ENCODE measurements around the gene EQTN.

Gene EQTN

DNA sequence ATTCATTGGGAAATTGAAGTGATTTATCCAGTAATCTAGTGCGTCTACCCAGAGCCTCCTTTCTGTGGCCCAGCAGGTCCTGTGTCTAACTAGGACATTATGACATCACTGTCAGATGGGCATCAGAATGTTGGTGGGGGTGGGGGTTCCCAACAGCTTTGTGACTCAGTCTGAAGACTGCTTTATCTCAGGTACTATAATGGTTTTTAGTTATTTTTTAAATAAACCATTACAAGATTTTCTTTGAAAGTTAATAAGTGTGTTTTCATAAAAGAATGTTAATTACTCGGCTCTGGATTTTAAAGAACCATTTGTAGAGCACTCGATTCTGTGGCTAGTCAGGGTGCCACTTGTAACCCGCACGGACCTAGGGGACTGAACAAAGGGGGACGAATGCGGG is at the start of gene EQTN:
Gene EQTN, minus strand, starts transcription at position 101 of the 400 bp plus-strand sequence. Its CDS starts 95 bp downstream, at position 6.
- DNase-seq, result no peak

DNA sequence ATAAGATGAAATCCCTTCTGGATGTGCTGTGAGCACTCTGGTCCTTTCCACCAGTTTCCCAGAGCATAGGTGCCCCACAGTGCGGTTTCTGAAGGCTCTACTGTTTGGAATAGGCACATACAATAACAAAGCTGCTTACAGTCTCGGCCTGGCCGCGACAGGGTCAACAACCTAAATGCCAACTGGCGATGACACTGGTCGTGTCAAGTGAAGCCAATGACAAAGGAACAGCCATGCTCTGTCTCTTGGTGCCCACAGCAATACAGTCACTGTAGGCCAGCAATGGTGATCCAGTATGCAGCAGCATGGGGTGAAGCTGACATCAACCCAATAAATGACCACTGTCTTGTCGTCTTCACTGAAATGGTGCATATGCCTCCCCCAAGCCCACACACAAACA is 47.8 kb upstream of the EQTN start:
- DNase-seq, result peak in 40 of 56 donors; percentile 17 to 88 (median 60)

DNA sequence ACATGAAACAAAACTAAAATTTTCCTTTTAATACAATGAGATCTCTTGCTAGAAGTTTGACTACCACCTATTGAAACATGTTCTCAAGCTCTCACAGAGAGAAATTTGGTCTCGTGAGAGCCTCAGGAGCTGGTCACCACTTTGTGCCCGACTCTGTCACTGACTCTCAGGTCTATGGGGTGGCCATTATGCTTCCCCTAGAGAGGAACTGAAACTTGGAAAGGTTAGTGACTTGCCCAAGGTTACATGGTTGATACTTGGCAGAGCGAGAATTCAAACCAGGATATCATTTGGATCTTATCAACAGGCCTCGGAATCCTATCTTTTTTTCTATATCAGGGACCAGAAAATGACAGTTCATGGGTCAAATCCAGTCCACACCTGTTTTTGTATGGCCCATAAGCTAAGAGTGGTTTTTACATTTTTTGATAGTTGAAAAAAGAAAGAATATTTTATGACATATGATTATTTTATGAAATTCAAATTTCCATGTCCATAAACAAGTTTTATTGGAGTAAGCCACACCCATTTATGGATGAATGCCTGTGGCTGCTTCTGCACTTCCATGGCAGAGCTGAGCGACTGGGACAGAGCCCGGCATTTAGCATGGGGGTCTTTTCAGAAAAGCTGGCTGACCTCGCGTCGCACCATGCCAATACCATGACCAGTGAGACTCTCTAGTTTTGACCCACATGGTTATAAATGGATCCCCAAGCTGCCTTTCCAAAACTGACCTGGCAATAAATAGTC is 44.8 kb upstream of the EQTN start:
- no peak for DNase-seq

DNA sequence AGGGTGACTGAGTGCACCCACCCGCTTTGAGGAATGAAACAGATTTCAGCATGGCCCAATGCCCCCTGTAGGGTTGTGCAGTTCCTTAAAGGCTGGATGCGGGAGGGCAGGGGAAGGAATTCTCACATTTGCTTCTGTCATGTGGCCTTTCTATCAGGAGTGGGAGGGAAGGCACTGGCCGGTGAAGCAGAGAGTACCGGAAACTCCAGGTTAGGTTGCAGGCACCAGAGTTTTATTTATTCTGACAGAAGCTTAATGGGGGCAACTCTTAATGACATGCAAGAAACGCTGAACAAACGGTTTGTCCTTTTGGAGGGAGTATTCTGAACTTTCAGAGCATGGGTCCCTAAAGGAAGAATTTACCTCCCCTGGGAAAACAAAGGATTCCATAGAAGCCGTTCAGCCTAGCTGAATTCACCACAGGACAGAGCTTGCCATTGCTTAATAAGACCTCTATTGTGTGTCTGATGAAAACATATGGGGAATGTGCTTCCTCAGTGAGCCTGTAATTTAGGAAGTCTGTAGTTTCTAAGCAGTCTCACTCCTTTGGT is 44.1 kb upstream of the EQTN start:
- peak in 1 of 56 donors; percentile 24 for DNase-seq

DNA sequence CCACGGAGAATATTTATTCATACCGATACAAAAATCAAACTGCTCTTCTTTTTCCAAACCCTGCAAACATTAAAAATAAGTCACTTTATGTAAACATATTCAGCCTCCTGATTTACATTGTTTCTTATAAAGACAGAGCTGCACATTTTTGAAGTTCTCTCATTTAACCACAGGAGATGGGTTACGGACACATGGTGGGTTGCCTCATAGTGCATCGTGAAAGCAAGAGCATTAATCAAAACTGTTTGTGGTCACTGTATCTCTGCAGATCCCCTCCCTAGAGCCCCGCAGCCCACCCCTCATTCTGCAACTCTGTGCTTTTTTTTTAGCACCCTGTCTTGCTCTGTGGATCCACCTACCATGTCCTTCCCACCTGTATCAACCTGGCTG is 43.3 kb upstream of the EQTN start:
- no peak for DNase-seq

DNA sequence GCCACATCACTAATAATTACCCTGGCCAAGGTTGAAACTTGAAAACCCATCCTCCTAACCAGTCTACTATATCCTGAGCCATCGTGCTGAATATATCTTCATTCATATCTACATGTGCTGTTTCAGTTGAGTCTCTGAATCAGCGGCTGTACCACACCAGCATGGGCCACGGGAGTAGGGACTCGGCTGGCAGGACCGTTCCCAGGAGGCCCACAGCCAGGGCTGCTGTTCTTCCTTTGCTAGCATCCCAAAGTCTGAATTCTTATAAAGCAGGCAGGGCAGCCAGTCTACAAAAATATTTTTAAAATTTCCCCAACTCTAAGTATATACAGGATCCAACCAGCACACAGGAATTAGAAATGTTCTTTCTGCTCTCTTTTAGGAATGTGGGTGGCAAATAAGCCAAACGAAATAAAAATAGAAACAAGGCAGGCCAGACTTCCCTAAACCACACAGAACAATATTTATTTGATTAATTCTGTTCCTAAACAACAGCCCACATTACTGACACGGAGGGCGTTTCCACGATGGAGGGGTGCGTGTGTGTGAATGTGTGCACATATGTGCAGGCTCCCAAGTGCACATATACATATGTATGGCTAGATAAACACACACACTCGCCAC is 42.8 kb upstream of the EQTN start:
- DNase-seq, result peak in 6 of 56 donors; percentile 9 to 39 (median 22)

DNA sequence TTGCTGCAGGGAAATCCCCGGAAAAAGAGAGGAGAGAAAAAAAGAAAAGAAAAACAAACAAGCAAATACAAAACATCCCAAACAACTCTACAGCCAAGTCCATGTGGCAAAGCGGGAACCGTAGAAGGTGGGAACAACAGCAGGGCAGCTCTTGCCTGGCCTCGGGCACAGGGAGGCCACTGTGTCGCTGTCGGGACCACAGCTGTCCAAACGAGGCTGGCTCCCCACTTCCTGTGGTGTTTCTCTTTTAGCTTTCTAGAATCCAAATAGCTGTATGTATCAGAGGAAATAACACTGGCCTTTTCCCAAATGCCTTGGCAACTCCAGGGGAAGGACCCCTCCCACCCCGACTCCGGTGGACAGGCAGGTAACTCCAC is 41.6 kb upstream of the EQTN start:
- peak in 11 of 56 donors; percentile 27 to 69 (median 41) for DNase-seq

DNA sequence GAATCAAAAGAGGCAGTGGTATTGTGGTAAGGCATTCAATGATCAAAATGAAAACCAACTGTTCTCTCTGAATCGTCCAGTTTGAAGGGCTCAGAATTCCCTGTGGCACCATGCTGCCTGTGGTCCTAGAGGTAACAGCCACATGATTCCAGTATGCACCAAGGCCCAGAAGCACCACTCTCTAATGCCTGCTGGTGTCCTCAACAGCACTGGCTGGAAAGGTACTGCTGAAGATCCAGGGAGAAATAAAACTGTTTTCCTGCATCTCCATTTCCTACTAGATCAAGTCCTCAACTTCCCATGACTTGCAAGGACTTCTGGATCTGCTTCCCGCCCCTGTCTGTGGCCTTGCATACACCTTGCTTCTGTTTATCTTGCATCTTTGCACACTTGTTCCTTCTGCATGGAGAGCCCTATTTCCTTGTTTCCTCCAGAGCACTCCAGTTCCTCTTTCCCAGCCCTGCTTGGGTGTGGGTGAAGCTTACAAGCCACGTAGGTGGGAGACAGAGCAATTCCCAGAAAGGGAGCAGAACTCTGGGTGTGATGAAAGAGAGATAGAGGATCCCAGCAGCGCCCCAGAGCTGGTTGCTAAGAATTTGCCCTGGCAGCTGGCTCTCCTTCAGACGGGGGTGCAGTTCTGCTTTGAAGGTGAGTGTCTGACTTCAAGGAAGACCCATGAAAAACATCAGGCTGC is 41.0 kb upstream of the EQTN start:
- DNase-seq, result peak in 16 of 56 donors; percentile 20 to 71 (median 52)

DNA sequence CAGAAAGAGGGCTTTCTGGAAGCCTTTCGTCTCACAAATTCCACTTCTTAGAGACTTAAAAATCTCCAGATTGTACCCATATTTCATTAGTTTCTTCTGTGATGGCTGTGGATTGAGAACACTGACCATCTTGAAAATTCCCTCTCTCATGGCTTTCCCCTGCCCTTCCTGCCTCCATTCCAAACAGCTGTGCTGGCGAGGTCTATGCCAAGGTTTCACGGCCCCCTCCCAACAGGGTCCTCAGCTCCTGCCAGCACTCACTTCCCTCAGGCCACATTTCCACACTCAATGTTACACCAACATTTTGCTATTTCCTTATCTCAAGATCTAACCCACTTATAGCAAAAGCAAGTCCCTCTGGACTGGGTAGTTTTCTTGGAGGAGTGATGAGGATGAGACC is 40.3 kb upstream of the EQTN start:
- no peak for DNase-seq

DNA sequence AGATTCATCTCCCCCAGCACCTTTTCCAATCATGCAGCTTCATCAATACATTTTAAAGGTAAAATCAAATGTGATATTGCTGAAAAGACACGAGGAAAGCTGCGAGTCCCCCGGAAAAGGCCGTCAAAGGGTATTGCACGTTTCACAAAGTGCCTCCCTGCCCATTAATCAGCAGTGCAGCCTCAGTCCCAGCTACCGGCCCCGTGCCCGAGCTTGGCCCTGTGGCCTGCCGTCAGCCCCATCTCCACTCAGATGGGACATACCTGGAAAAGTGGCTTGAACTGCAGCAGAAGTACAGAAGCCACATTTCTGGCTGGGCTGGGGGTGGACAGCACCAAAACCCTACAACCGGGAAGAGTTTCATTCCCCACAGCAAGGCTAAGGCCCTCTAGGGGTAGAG is 39.9 kb upstream of the EQTN start:
- no peak for DNase-seq

DNA sequence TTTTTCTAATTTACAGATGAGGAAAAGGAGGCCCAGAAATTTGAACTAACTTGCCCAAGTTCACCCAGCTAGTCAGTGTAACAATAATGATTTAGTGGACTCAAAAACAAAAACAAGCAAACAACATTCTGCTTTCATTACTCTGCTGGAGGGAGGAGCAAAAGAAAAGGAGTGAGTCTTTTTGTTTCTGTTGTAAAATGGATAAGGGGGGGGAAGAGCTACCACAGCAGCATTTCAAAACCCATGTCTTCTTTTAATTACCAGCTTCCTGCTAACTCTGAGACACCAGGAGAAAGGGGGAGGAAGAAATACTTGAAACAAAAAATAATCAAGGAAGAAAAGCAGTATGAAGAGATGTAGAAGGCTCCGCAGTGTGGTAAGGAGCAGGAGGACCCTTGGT is 39.2 kb upstream of the EQTN start:
- DNase-seq, result no peak

DNA sequence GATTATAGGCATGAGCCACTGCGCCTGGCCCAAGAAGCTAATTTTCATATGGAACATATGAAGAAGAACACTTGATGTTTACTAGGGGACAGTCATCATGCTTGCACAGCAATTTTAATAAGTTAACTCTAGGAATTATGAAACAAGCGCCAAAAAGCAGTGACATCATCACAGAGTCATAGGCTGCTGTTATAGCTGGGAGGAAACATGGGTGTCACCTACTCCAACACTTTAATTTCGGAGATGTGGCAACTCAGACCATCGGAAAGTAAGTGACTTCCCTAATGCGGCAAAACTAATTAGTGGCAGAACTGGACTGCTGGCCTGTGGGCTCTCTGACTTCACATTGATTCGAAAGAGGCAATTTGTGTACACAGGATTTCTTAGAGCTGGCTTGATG is 38.1 kb upstream of the EQTN start:
- no peak for DNase-seq

DNA sequence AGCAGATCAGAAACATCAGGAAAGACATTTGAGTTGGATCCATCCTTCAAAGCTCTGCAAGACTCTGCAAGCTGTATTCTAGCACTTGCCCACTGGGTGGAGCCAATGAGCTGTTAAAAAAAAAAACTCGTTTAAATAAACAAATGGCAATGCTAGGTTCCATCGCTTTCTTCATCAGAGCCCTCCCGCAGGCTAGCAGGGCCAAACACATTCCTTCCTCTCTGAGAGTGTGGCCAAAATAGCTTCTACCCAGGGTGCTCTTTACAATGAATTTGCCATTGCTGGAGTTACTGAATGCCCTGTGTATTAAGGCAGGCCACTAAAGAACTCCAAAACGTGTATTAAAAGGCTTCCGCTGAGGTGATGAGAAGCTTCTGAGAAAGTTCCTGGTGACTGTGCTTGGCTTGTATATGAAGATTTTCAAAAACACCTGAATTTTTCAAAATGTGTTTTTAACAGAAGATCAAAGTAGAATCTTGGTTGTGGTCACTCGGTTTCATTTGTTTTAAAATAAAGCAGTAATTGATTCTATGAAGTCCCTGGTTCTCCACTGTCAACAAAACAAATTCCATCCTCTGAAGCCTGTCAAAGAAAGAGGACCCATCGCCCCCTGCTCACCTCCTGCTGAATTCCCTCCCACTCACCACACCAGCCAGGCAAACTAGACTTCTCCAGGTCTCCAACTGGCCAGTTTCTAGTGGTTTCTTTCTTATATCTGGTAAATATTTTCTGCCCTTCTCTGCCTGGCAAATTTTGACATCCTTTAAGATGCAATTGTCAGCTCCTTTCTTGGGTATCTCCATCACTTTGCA is 36.5 kb upstream of the EQTN start:
- peak in 42 of 56 donors; percentile 19 to 82 (median 49) for DNase-seq

DNA sequence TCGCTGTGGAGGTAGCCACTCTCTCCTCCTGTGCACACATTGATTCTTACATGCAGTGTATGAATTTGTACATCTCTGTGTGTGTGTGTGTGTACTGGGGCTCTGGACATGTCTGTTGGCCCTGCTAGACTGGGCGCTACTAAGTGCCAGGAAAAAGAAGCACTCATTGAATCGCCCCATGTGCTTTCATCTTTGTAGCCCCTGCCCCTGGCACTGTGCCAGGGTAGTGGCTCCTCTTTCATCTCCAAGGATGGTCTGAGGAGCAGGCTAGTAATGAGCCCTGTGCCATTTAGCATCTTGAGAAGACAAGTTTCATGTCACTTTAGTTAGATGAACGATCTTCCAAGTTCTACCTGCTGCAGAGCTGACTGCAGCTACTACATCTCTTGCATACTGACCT is 34.4 kb upstream of the EQTN start:
- DNase-seq, result no peak

DNA sequence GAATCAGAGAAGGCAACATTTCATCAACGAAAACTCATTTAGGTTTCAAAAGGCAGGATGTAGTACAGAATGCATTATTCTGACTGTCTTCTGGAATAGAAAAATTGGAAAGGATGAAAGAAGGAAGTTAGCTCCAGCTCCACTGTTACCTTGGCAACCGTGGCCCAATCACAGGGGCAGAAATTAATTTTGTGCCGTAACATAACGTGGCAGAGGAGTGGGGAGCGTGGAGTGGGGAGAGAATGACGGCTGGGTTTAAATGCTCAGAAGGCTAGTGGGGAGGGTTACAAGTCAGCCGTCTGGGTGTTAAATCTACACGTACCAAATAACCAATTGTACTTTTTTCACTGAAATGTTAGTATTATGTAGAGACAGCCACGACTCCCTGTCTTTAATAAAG is 32.3 kb upstream of the EQTN start:
- DNase-seq, result peak in 25 of 56 donors; percentile 18 to 81 (median 50)

DNA sequence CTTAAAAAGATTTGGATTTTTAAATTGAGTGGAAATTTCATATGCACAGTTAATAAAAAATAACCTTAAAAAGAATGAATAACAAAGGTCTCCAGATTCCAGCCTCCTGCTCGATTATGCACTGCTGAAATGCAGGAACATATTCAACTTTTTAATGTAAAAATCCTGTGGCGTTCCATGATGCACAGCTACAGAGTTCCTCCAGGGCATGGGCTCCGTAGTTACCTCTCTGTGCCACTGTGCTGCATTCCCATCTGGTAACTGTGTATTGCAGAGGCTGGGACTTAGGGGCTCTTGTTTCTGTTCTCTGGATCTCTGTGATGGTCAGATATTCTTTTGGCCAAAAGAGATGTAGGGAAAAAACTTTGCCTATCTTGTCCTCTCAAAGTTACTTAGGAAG is 31.5 kb upstream of the EQTN start:
- no peak for DNase-seq

DNA sequence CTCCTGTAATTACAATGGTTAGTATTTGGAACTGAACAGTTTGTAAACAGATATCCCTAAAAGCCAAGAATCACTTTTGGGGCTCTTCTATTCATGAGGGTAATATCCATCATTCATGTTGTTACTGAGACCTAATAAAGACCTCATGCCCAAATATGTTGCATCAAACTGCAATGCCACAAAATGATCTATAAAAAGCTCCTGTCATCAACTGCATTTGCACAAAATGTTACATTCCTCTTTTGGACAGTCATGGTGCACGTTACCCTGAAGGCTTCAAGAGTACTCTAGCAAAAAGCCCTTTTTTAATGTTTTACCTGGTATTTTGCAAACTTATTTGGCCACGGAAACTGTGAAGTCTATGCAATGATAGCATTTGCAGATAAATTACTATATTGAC is 14.2 kb upstream of the EQTN start:
- no peak for DNase-seq

DNA sequence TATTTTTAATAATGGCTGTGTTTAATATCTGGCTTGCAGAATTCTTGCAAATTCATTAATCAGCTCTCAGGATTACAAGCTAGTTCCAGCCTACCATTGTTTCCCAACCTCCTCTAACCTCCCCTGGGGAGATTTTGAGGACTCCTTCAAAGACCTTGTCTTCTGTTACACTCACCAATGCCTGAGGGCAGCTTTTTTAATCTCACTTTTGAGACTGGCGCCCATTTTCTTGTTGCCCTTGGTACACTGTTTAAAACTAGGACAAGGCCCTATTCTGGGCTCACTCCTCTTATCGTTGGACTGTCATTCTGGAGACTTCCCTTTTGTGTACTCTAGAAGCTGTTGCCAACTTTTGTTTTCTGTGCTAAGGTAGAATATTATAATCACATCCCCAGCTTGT is 13.6 kb upstream of the EQTN start:
- no peak for DNase-seq

DNA sequence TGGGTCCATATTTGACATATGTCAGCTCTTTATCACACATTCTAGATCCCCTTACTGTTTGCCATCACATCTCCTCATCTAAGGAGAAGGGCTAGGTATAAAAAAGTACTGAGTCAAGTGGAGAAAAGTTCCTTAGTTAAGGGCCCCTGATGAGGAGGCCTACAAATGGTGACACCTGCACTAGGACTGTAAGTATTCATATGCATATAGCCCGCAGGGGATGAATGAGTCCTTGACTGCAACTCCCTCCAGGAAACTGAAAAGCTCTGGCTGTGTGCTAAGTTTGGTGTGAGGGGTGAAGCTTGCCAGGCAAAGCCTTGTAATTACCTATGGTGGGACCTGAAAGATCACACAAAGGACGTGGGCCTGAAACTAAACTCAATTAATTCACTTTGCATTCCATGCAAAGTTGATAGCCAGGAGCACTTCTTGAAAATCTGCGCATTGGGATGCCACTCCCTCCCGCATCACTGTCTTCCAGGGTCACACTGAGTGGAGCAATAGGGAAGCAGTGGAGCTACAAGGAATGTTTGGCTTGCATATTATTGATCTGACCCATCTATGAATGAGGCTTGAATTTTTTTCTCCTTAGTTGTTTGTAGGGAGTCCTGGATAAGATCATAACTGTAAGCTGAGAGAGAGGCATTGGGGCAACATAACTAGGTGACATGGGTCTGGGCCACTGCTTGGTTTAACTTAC is 11.9 kb upstream of the EQTN start:
- no peak for DNase-seq

DNA sequence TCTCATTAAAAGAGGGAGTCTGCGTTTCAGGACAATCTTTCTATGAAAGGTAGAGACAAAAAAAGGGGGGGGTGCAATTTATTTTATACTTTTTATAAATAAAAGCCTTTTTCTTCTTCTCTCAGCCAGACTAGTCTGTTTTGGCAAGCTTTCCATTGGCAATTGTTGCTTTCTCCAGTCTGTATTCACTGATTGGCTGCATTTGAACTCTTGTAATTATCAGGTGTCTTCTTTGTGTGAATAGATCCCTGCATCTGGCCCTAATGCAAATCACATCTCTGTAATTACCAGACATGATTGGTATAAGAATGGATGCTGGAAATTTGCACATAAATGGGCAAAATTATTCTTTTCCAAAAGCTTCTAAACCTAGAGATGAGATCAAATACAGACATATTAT is 7.6 kb upstream of the EQTN start:
- DNase-seq, result no peak

DNA sequence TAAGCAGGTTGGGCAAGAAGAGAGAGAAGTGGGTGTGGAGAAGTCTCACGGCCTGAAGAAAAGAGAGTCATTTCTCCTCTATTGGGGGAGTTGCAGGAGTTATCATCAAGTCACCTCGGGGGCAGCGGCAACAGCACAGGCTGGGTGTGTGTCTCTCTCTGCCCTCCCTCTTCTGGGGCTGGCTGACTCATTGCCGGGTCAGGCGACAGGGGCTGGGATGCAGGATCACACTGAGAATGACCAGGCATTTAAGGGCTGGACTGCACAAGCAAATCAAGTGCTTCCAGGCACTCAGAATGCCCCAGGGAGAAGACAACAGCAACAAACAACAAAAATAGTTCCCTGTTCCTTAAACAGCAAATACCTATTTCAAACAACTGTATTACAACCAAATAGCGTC is 6.3 kb upstream of the EQTN start:
- DNase-seq, result no peak

Data from nucleus accumbens (tissue), 56 donors.